ENCODE measurements around the gene MCU.
A peak's percentile ranks its signal among the peaks of the same experiment; 100 is the strongest.
"Not testable (repeated sequence)": the region's sequence is repeated elsewhere in the genome, so short reads cannot be mapped to it uniquely, and the experiment has no call there.

MCU gene

DNA sequence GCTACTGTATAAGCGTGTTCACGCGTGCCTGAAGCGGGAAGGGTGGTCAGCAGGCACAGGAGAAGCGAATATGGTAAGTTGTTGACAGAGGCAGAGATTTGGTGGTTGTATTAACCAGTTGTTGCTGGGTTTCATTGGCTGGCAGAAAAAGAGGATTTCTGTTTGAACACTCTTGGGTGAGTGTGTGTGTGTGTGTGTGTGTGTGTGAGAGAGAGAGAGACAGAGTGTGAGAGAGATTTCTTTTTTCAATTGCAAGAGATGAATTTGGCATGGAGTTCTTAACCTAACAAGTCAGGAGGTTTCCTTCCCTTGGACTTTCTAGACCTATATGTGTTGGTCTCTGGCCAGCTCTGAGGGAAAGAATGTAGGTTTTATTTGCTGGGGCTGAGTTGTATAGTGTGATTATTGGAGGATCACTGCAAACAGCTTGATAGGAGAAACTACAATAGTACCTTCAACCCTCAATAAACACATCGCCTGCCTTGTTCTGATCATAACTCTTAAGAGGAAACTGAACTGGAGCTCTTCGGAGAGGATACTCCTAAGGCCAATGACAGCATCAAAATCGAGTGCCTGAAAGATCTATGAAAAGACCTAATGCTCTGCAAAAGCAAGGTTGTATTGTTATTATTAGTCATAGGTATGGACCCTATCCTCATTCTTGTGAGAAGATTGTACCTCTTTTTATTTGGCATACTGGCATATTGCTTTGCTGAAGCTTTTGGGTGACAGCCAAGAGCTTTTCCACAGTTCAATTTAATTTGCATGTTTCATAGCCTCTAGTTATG lies 1.2 kb downstream of the MCU start:
- Histone ChIP-seq H3K27me3 (replicated peaks in 2 of 5; ENCODE audit: control insufficient read depth in 4 of 5, insufficient read depth in 5 of 5, low read length in 4 of 5) (no peaks in the 10 kb centered on the region), H3K4me1 (ENCODE audit: control extremely low read depth in 1 of 4, control insufficient read depth in 4 of 4, insufficient read depth in 4 of 4, low read length in 3 of 4) (peaks cover 19 to 32% (median 25%) of the 10 kb centered on the region in 4 experiments)
- peak in 2 of 3 donors; percentile 14 to 39 for DNase-seq

DNA sequence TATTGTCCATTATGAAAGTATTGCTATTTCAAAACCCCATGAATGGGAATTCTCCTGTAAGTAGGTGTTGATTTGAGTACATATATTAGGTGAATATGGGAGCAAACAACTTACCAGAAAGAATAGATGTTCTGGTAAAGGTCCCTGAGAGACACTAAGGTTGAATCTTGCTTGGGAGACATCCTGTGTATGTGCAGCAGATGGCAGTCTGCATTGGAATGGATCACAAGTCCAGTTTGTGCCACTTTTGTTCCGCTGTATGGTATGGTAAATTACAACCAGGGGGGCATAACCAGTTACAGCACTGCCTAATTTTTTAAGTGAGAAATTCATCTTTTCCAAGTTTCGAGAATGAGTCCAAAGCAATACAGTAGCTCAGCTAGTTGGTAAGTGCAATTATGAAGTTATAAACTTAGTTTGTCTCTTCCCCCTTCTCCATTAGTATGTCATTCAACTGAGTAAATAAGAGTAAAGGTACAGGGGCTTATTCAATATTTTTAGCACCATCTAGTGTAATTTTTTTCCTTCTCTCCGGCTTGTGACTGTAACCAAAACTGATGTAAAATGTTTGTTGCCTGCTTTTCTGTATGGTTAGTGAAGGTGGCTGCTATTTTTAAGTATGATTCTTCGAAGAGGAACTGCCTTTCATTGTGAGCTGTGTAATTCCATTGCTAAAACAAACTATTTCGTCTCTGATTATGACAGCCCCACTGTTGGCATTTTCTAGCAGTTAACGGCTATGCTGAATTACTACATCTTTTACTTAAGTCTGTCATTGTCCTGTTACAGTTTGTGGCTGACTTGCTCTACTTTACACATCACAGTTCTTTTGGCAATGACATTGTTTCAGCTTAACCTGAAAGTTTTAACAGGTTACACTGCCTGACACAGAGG lies 2.8 kb downstream of the MCU start:
- no peaks in the 10 kb centered on the region for H3K9me3 ChIP-seq (ENCODE audit: control extremely low read depth in 1 of 5, control insufficient read depth in 4 of 5, insufficient read depth in 2 of 5, low read depth in 1 of 5, low read length in 4 of 5)
- H3K4me1 ChIP-seq (ENCODE audit: control extremely low read depth in 1 of 4, control insufficient read depth in 4 of 4, insufficient read depth in 4 of 4, low read length in 3 of 4): peaks cover 19 to 32% (median 25%) of the 10 kb centered on the region in 4 experiments
- DNase-seq: peak; percentile 56 to 76 (median 75)
- 39% methylated on average over 3 of the region's 6 CpGs for WGBS (ENCODE audit: insufficient coverage)
- no peaks in the 10 kb centered on the region for H3K36me3 ChIP-seq (ENCODE audit: control insufficient read depth in 4 of 4, insufficient read depth in 4 of 4, low read length in 3 of 4)
- H3K4me3 ChIP-seq (ENCODE audit: control insufficient read depth in 1 of 7, extremely low read depth in 1 of 7, insufficient read depth in 4 of 7, low read depth in 2 of 7, low read length in 6 of 7): peak overlapping the region in 2 of 7 experiments; percentile 24 to 27
- CTCF ChIA-PET: interaction anchor here (0.8 to 4.8 kb wide), 7 partner anchors 11 to 188 kb away, joined by 3 to 43 read pairs (median 3); no protein-coding TSS in a partner anchor
- H3K27me3 ChIP-seq (replicated peaks in 2 of 5; ENCODE audit: control insufficient read depth in 4 of 5, insufficient read depth in 5 of 5, low read length in 4 of 5): no peaks in the 10 kb centered on the region
- no peak overlapping the region for H3K27ac ChIP-seq (ENCODE audit: insufficient read depth in 1 of 2, low read depth in 1 of 2, low read length in 2 of 2, poor library complexity in 1 of 2, severe bottlenecking in 2 of 2)
- POLR2A ChIA-PET: interaction anchor here (0.5 kb wide), 1 partner anchor 46 kb away, joined by 3 read pairs; no protein-coding TSS in a partner anchor

More for the DNA sequence above, 1.2 kb downstream of the MCU start:
- Histone ChIP-seq H3K36me3 (ENCODE audit: control insufficient read depth in 4 of 4, insufficient read depth in 4 of 4, low read length in 3 of 4) (no peaks in the 10 kb centered on the region), H3K27ac (ENCODE audit: insufficient read depth in 1 of 2, low read depth in 1 of 2, low read length in 2 of 2, poor library complexity in 1 of 2, severe bottlenecking in 2 of 2) (no peak overlapping the region), H3K4me3 (ENCODE audit: control insufficient read depth in 1 of 7, extremely low read depth in 1 of 7, insufficient read depth in 4 of 7, low read depth in 2 of 7, low read length in 6 of 7) (peak overlapping the region; percentile 79 to 98 (median 85)), H3K9me3 (ENCODE audit: control extremely low read depth in 1 of 5, control insufficient read depth in 4 of 5, insufficient read depth in 2 of 5, low read depth in 1 of 5, low read length in 4 of 5) (no peaks in the 10 kb centered on the region)
- ChIA-PET POLR2A (interaction anchor here (0.7 to 1.3 kb wide), 2 partner anchors 234 to 329 kb away, joined by 3 to 5 read pairs; no protein-coding TSS in a partner anchor), CTCF (interaction anchor here (2.5 to 4.8 kb wide), 2 partner anchors 17 to 142 kb away, joined by 5 to 43 read pairs; no protein-coding TSS in a partner anchor)
- 2% methylated on average over 6 of the region's 8 CpGs for WGBS (ENCODE audit: insufficient coverage)

DNA sequence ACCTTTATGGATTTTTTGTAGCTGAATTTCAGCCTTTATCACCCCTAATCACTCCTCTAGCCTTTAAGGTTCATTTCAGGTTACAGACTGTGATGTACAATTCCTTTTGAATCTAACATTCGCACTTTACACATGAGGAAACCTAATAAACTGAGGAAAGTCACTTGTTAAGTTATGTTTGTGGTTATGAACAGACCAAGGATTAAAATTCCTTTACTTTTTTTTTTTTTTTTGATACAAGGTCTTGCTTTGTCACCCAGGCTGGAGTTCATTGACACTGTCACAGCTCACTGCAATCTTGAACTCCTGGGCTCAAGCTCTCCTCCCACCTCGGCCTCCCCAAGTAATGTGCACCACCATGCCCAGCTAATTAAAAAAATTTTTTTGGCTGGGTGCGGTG lies 3.6 kb downstream of the MCU start:
- 100% methylated on average over 1 of the region's 3 CpGs for WGBS (ENCODE audit: insufficient coverage)
- Histone ChIP-seq H3K27ac (ENCODE audit: insufficient read depth in 1 of 2, low read depth in 1 of 2, low read length in 2 of 2, poor library complexity in 1 of 2, severe bottlenecking in 2 of 2) (no peak overlapping the region), H3K9me3 (ENCODE audit: control extremely low read depth in 1 of 5, control insufficient read depth in 4 of 5, insufficient read depth in 2 of 5, low read depth in 1 of 5, low read length in 4 of 5) (no peaks in the 10 kb centered on the region), H3K4me3 (ENCODE audit: control insufficient read depth in 1 of 7, extremely low read depth in 1 of 7, insufficient read depth in 4 of 7, low read depth in 2 of 7, low read length in 6 of 7) (peak overlapping the region in 1 of 7 experiments; percentile 27), H3K4me1 (ENCODE audit: control extremely low read depth in 1 of 4, control insufficient read depth in 4 of 4, insufficient read depth in 4 of 4, low read length in 3 of 4) (peaks cover 19 to 32% (median 25%) of the 10 kb centered on the region in 4 experiments), H3K27me3 (replicated peaks in 2 of 5; ENCODE audit: control insufficient read depth in 4 of 5, insufficient read depth in 5 of 5, low read length in 4 of 5) (no peaks in the 10 kb centered on the region), H3K36me3 (ENCODE audit: control insufficient read depth in 4 of 4, insufficient read depth in 4 of 4, low read length in 3 of 4) (no peaks in the 10 kb centered on the region)
- ChIA-PET CTCF (interaction anchor here (0.9 to 4.8 kb wide), 6 partner anchors 10 to 331 kb away, joined by 3 to 43 read pairs (median 4); no protein-coding TSS in a partner anchor), POLR2A (no interaction called here)
- no peak for DNase-seq

DNA sequence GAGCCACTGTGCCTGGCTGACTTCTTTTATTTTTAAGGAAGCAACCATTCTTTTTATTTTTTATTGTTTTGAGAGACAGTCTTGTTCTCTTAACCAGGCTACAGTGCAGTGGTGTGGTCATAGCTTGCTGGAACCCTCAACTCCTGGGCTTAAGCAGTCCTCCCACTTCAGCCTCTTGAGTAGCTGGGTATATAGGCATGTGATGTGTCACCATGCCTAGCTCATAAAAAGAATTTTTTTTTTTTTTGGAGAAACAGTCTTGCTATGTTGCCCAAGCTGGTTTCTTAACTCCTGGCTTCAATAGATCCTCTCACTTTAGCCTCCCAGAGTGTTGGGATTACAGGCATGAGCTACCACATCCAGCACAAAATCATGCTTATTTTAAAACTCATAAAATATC lies 5.8 kb downstream of the MCU start:
- no peak overlapping the region for H3K27ac ChIP-seq (ENCODE audit: insufficient read depth in 1 of 2, low read depth in 1 of 2, low read length in 2 of 2, poor library complexity in 1 of 2, severe bottlenecking in 2 of 2)
- DNase-seq: no peak
- no peaks in the 10 kb centered on the region for H3K9me3 ChIP-seq (ENCODE audit: control extremely low read depth in 1 of 5, control insufficient read depth in 4 of 5, insufficient read depth in 2 of 5, low read depth in 1 of 5, low read length in 4 of 5)
- ChIA-PET POLR2A (interaction anchor here (0.6 kb wide), 1 partner anchor 462 kb away, joined by 3 read pairs; no protein-coding TSS in a partner anchor), CTCF (interaction anchor here (1.7 kb wide), 1 partner anchor 33 kb away, joined by 4 read pairs; no protein-coding TSS in a partner anchor)
- no peaks in the 10 kb centered on the region for H3K36me3 ChIP-seq (ENCODE audit: control insufficient read depth in 4 of 4, insufficient read depth in 4 of 4, low read length in 3 of 4)
- H3K4me3 ChIP-seq (ENCODE audit: control insufficient read depth in 1 of 7, extremely low read depth in 1 of 7, insufficient read depth in 4 of 7, low read depth in 2 of 7, low read length in 6 of 7): no peak overlapping the region
- peaks cover 13 to 26% (median 20%) of the 10 kb centered on the region in 4 experiments for H3K4me1 ChIP-seq (ENCODE audit: control extremely low read depth in 1 of 4, control insufficient read depth in 4 of 4, insufficient read depth in 4 of 4, low read length in 3 of 4)
- no peaks in the 10 kb centered on the region for H3K27me3 ChIP-seq (replicated peaks in 2 of 5; ENCODE audit: control insufficient read depth in 4 of 5, insufficient read depth in 5 of 5, low read length in 4 of 5)

DNA sequence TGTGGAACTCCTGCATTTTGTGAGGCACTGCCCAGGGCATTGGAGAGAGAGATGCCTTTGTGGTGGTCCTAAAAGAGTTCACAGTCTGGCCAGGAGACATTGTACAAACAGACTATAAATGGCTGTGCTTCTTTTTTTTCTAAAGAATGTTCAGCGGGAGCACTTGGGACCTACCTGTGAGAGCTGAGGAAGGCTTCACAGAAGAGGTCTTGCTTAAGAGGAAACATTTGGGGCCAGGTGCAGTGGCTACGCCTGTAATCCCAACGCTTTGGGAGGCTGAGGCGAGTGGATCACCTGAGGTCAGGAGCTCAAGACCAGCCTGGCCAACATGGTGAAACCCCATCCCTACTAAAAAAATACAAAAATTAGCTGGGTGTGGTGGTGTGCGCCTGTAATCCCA lies 10.5 kb downstream of the MCU start:
- H3K9me3 ChIP-seq (ENCODE audit: control extremely low read depth in 1 of 5, control insufficient read depth in 4 of 5, insufficient read depth in 2 of 5, low read depth in 1 of 5, low read length in 4 of 5); H3K4me1 ChIP-seq (ENCODE audit: control extremely low read depth in 1 of 4, control insufficient read depth in 4 of 4, insufficient read depth in 4 of 4, low read length in 3 of 4); H3K36me3 ChIP-seq (ENCODE audit: control insufficient read depth in 4 of 4, insufficient read depth in 4 of 4, low read length in 3 of 4); H3K27me3 ChIP-seq (replicated peaks in 2 of 5; ENCODE audit: control insufficient read depth in 4 of 5, insufficient read depth in 5 of 5, low read length in 4 of 5); POLR2A ChIA-PET; DNase-seq; H3K27ac ChIP-seq (ENCODE audit: insufficient read depth in 1 of 2, low read depth in 1 of 2, low read length in 2 of 2, poor library complexity in 1 of 2, severe bottlenecking in 2 of 2); H3K4me3 ChIP-seq (ENCODE audit: control insufficient read depth in 1 of 7, extremely low read depth in 1 of 7, insufficient read depth in 4 of 7, low read depth in 2 of 7, low read length in 6 of 7): not testable (repeated sequence)
- CTCF ChIA-PET: interaction anchor here (1.5 kb wide), 1 partner anchor 11 kb away, joined by 3 read pairs; the partner anchor contains the start of gene MCU
- WGBS (ENCODE audit: insufficient coverage): 100% methylated on average over 2 of the region's 5 CpGs

DNA sequence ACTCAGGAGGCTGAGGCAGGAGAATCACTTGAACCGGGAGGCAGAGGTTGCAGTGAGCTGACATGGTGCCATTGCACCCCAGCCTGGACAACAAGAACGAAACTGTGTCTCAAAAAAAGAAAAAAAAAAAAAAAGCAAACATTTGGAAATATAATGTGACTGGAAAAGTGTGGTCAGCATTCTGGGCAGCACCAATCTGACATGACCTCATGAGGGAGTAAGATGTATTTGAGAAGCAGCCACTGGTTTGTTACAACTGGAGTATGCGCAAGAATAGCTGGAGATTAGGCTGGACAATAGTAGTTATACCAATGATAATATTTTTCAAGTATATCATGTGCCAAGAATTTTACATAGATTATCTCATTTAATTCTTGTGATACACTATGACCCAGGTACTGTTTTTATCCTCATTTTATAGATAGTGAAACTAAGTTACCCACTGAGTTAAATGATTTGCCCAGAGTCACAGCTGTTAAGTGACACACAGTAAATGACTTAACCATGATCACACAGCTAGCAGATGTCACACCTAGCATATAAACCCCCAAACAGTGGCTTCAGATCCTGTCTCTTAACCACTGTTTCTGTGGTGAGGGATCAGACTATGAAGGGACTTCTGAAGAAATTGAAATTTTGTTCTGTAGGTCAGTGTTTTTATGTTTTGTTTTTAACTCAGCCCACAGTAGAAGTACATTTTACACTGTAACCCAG lies 11.1 kb downstream of the MCU start:
- Histone ChIP-seq H3K27ac (ENCODE audit: insufficient read depth in 1 of 2, low read depth in 1 of 2, low read length in 2 of 2, poor library complexity in 1 of 2, severe bottlenecking in 2 of 2) (no peak overlapping the region), H3K27me3 (replicated peaks in 2 of 5; ENCODE audit: control insufficient read depth in 4 of 5, insufficient read depth in 5 of 5, low read length in 4 of 5) (no peaks in the 10 kb centered on the region), H3K36me3 (ENCODE audit: control insufficient read depth in 4 of 4, insufficient read depth in 4 of 4, low read length in 3 of 4) (no peaks in the 10 kb centered on the region), H3K4me3 (ENCODE audit: control insufficient read depth in 1 of 7, extremely low read depth in 1 of 7, insufficient read depth in 4 of 7, low read depth in 2 of 7, low read length in 6 of 7) (no peak overlapping the region), H3K9me3 (ENCODE audit: control extremely low read depth in 1 of 5, control insufficient read depth in 4 of 5, insufficient read depth in 2 of 5, low read depth in 1 of 5, low read length in 4 of 5) (no peaks in the 10 kb centered on the region), H3K4me1 (ENCODE audit: control extremely low read depth in 1 of 4, control insufficient read depth in 4 of 4, insufficient read depth in 4 of 4, low read length in 3 of 4) (no peaks in the 10 kb centered on the region)
- CTCF ChIA-PET: interaction anchor here (1.5 kb wide), 1 partner anchor 11 kb away, joined by 3 read pairs; the partner anchor contains the start of gene MCU
- 100% methylated on average over 2 of the region's 3 CpGs for WGBS (ENCODE audit: insufficient coverage)
- peak in 2 of 3 donors; percentile 9 to 26 for DNase-seq
- POLR2A ChIA-PET: interaction anchor here (0.9 kb wide), 1 partner anchor 11 kb away, joined by 3 read pairs; the partner anchor contains the start of gene MCU

Measured in common myeloid progenitor, CD34-positive (primary cell).